ENCODE measurements around the gene FRAS1. TPM values are rescaled to one million over a fixed set of nuclear protein-coding genes. Genes with fewer than 3 reads are reported as not detected.

Gene FRAS1
- total RNA-seq, 3 donors from 2014 or later: 4.9 to 7.5 (median 6.6) TPM

- TF ChIP-seq POLR2A (IDR thresholded peaks at IDR 0.05): no peak
- TF ChIP-seq CTCF (IDR thresholded peaks at IDR 0.05): no peak
- no peak for TF ChIP-seq POLR2AphosphoS5 (IDR thresholded peaks at IDR 0.05)
- Histone ChIP-seq H3K27ac (no peak overlapping the region), H3K9me3 (no peaks in the 10 kb centered on the region), H3K4me3 (no peak overlapping the region), H3K4me1 (no peaks in the 10 kb centered on the region), H3K27me3 (no peaks in the 10 kb centered on the region), H3K36me3 (no peaks in the 10 kb centered on the region)
- intact Hi-C loops (cut with DNase I; ENCODE audit: low total_unique reads): no loop called here
- no peak for DNase-seq (ENCODE audit: low spot score in 2 of 2)
Measured at GRCh38 chr4:78584863-78585547, 527.9 kb downstream of the FRAS1 start.

- TF ChIP-seq CTCF (IDR thresholded peaks at IDR 0.05) (no peak), POLR2AphosphoS5 (IDR thresholded peaks at IDR 0.05) (no peak), POLR2A (IDR thresholded peaks at IDR 0.05) (no peak)
- H3K4me3 ChIP-seq: no peak overlapping the region
- H3K9me3 ChIP-seq: no peaks in the 10 kb centered on the region
- H3K36me3 ChIP-seq: no peaks in the 10 kb centered on the region
- no peak overlapping the region for H3K27ac ChIP-seq
- no peaks in the 10 kb centered on the region for H3K27me3 ChIP-seq
- no peaks in the 10 kb centered on the region for H3K4me1 ChIP-seq
- DNase-seq (ENCODE audit: low spot score in 2 of 2): no peak
- intact Hi-C loops (cut with DNase I; ENCODE audit: low total_unique reads): no loop called here
Measured at GRCh38 chr4:78585633-78586032, 528.5 kb downstream of the FRAS1 start.

GRCh38 chr4:78588894-78589545, 531.9 kb downstream of the FRAS1 start:
- Histone ChIP-seq H3K36me3 (no peaks in the 10 kb centered on the region), H3K4me3 (no peak overlapping the region), H3K4me1 (no peaks in the 10 kb centered on the region), H3K9me3 (no peaks in the 10 kb centered on the region), H3K27me3 (no peaks in the 10 kb centered on the region), H3K27ac (no peak overlapping the region)
- TF ChIP-seq CTCF (IDR thresholded peaks at IDR 0.05) (no peak), POLR2AphosphoS5 (IDR thresholded peaks at IDR 0.05) (no peak), POLR2A (IDR thresholded peaks at IDR 0.05) (no peak)
- DNase-seq (ENCODE audit: low spot score in 2 of 2): no peak
- intact Hi-C loops (cut with DNase I; ENCODE audit: low total_unique reads): no loop called here

GRCh38 chr4:78591404-78591803, 534.3 kb downstream of the FRAS1 start:
- Histone ChIP-seq H3K36me3 (no peaks in the 10 kb centered on the region), H3K9me3 (no peaks in the 10 kb centered on the region), H3K4me3 (no peak overlapping the region), H3K27me3 (no peaks in the 10 kb centered on the region), H3K27ac (no peak overlapping the region), H3K4me1 (no peaks in the 10 kb centered on the region)
- intact Hi-C loops (cut with DNase I; ENCODE audit: low total_unique reads): no loop called here
- TF ChIP-seq POLR2AphosphoS5 (IDR thresholded peaks at IDR 0.05) (no peak), POLR2A (IDR thresholded peaks at IDR 0.05) (no peak), CTCF (IDR thresholded peaks at IDR 0.05) (no peak)
- DNase-seq (ENCODE audit: low spot score in 2 of 2): no peak

- DNase-seq (ENCODE audit: low spot score in 2 of 2): no peak
- Histone ChIP-seq H3K27ac (no peak overlapping the region), H3K9me3 (no peaks in the 10 kb centered on the region), H3K4me3 (no peak overlapping the region), H3K36me3 (no peaks in the 10 kb centered on the region), H3K4me1 (no peaks in the 10 kb centered on the region), H3K27me3 (no peaks in the 10 kb centered on the region)
- intact Hi-C loops (cut with DNase I; ENCODE audit: low total_unique reads): no loop called here
- TF ChIP-seq CTCF (IDR thresholded peaks at IDR 0.05): no peak
- TF ChIP-seq POLR2A (IDR thresholded peaks at IDR 0.05): no peak
- no peak for TF ChIP-seq POLR2AphosphoS5 (IDR thresholded peaks at IDR 0.05)
Measured at GRCh38 chr4:78592088-78592783, 535.1 kb downstream of the FRAS1 start.

Data from breast epithelium (tissue), 4 donors.